Esophagus muscularis mucosa (tissue), 4 donors: ENCODE data around the gene LMF2.

Source experiments
- EP300 ChIP-seq: sonication (generic); formaldehyde crosslinking; IDR thresholded peaks from one replicate; pipeline ENCODE4 v1.6.1; 2017; ENCODE audit warnings: antibody characterized with exemption
- POLR2AphosphoS5 ChIP-seq, 2 donors: sonication (generic); formaldehyde crosslinking; IDR thresholded peaks; one replicate each; pipeline ENCODE4 v1.6.1; 2017; ENCODE audit warnings: antibody characterized with exemption in 2 of 2
- TF ChIP-seq, protein P1 (sequence below), 3 experiments: fragments of 200-600 bp in 2 of 3; fragments of 450-650 bp in 1 of 3; sonication (generic) in 2 of 3; IDR thresholded peaks; one replicate each; pipeline ENCODE4 v1.5.1; 2017 to 2019; ENCODE audit warnings: antibody characterized with exemption in 3 of 3, mild to moderate bottlenecking in 2 of 3, moderate library complexity in 1 of 3

DNA sequence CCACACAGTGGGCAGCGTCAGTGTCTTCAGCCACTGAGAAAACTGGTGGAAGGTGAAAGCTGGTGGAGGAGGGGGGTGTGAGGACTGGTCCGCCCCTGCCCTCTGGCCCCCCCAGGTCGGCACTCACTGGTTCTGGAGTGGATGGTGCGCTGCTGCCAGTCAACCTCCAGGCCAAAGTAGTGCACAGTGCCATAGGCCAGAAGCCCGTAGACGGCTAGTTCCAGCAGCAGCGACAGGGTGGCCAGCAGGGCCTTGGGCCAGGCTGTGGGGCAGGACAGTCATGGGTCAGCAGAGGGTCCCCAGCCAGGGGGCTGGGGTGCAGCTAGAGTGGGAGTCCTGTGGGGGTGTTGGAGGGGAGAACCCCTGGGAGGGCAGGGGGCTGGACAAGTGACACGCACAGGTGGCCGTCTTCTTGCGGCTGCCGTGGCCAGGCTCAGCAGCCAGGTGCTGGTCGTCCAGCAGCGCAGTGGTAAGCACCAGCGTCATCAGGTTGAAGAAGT, 2.2 kb downstream of the LMF2 start:
- TF ChIP-seq, protein P1, sequence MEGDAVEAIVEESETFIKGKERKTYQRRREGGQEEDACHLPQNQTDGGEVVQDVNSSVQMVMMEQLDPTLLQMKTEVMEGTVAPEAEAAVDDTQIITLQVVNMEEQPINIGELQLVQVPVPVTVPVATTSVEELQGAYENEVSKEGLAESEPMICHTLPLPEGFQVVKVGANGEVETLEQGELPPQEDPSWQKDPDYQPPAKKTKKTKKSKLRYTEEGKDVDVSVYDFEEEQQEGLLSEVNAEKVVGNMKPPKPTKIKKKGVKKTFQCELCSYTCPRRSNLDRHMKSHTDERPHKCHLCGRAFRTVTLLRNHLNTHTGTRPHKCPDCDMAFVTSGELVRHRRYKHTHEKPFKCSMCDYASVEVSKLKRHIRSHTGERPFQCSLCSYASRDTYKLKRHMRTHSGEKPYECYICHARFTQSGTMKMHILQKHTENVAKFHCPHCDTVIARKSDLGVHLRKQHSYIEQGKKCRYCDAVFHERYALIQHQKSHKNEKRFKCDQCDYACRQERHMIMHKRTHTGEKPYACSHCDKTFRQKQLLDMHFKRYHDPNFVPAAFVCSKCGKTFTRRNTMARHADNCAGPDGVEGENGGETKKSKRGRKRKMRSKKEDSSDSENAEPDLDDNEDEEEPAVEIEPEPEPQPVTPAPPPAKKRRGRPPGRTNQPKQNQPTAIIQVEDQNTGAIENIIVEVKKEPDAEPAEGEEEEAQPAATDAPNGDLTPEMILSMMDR (IDR thresholded peaks at IDR 0.05) = no peak
- TF ChIP-seq POLR2AphosphoS5 (IDR thresholded peaks at IDR 0.05) = no peak
- no peak for TF ChIP-seq EP300
